HUES48 (cell line): ENCODE results near the gene N4BP2.

ENCODE experiments used
- H3K27ac ChIP-seq: one replicate; pipeline ENCODE4 v1.7.0; 2013; ENCODE audit warnings: low read depth, low read length, inconsistent platforms
- H3K27me3 ChIP-seq: 2 replicates; pipeline ENCODE4 v1.6.1; 2013; ENCODE audit warnings: mild to moderate bottlenecking, low read length; ENCODE audit not compliant: control insufficient read depth, insufficient read depth
- H3K36me3 ChIP-seq: 2 replicates; pipeline ENCODE4 v1.6.1; 2013; ENCODE audit warnings: low read length; ENCODE audit not compliant: control insufficient read depth, insufficient read depth
- H3K4me1 ChIP-seq: 2 replicates; pipeline ENCODE4 v1.6.1; 2013; ENCODE audit warnings: mild to moderate bottlenecking, low read length; ENCODE audit not compliant: control insufficient read depth, insufficient read depth
- H3K4me3 ChIP-seq: 2 replicates; pipeline ENCODE4 v1.5.1; 2013; ENCODE audit warnings: mild to moderate bottlenecking, low read depth, low read length
- H3K9ac ChIP-seq: 2 replicates; pipeline ENCODE4 v1.6.1; 2013; ENCODE audit warnings: mild to moderate bottlenecking, low read depth, low read length, moderate library complexity
- H3K9me3 ChIP-seq: 2 replicates; pipeline ENCODE4 v1.6.1; 2013; ENCODE audit warnings: low read length; ENCODE audit not compliant: control insufficient read depth, insufficient read depth

The N4BP2 gene

GRCh38 chr4:40192114-40193015, 135.7 kb downstream of the N4BP2 start:
- Histone ChIP-seq H3K27ac (no peak overlapping the region), H3K36me3 (no peaks in the 10 kb centered on the region), H3K9me3 (no peaks in the 10 kb centered on the region), H3K27me3 (no peaks in the 10 kb centered on the region), H3K9ac (no peak overlapping the region), H3K4me3 (no peak overlapping the region), H3K4me1 (peaks cover 52% of the 10 kb centered on the region)

GRCh38 chr4:40193016-40193571, 136.4 kb downstream of the N4BP2 start:
- Histone ChIP-seq H3K27ac (no peak overlapping the region), H3K9ac (no peak overlapping the region), H3K4me3 (no peak overlapping the region)

GRCh38 chr4:40193578-40193977, 136.9 kb downstream of the N4BP2 start:
- Histone ChIP-seq H3K27me3 (no peaks in the 10 kb centered on the region), H3K4me1 (peaks cover 62% of the 10 kb centered on the region), H3K4me3 (no peak overlapping the region), H3K36me3 (no peaks in the 10 kb centered on the region), H3K9ac (no peak overlapping the region), H3K9me3 (no peaks in the 10 kb centered on the region), H3K27ac (no peak overlapping the region)

More at GRCh38 chr4:40193016-40193571, 136.4 kb downstream of the N4BP2 start:
- Histone ChIP-seq H3K4me1 (peaks cover 57% of the 10 kb centered on the region), H3K36me3 (no peaks in the 10 kb centered on the region), H3K9me3 (no peaks in the 10 kb centered on the region), H3K27me3 (no peaks in the 10 kb centered on the region)

- H3K27ac ChIP-seq, result no peak overlapping the region
- H3K36me3 ChIP-seq, result no peaks in the 10 kb centered on the region
- H3K9me3 ChIP-seq, result no peaks in the 10 kb centered on the region
- peaks cover 71% of the 10 kb centered on the region for H3K4me1 ChIP-seq
- H3K27me3 ChIP-seq, result no peaks in the 10 kb centered on the region
- H3K9ac ChIP-seq, result no peak overlapping the region
- no peak overlapping the region for H3K4me3 ChIP-seq
These were observed 138.0 kb downstream of the N4BP2 start for GRCh38 chr4:40194602-40195161.

GRCh38 chr4:40195182-40196177, 138.8 kb downstream of the N4BP2 start:
- Histone ChIP-seq H3K36me3 (no peaks in the 10 kb centered on the region), H3K4me1 (peaks cover 73% of the 10 kb centered on the region), H3K9me3 (no peaks in the 10 kb centered on the region), H3K27ac (peak overlapping the region; percentile 74), H3K27me3 (no peaks in the 10 kb centered on the region), H3K9ac (no peak overlapping the region), H3K4me3 (no peak overlapping the region)

GRCh38 chr4:40196272-40196671, 139.6 kb downstream of the N4BP2 start:
- Histone ChIP-seq H3K27me3 (no peaks in the 10 kb centered on the region), H3K36me3 (no peaks in the 10 kb centered on the region), H3K9me3 (no peaks in the 10 kb centered on the region), H3K9ac (peak overlapping the region; percentile 45; the same call in 1 of the 2 replicates), H3K27ac (peak overlapping the region; percentile 74), H3K4me1 (peaks cover 71% of the 10 kb centered on the region), H3K4me3 (peak overlapping the region; percentile 28; the same call in 1 of the 2 replicates)

- H3K36me3 ChIP-seq, result no peaks in the 10 kb centered on the region
- peak within 1 kb of the TSS; percentile 74 for H3K27ac ChIP-seq
- peak within 1 kb of the TSS; percentile 45 for H3K9ac ChIP-seq
- no peaks in the 10 kb centered on the region for H3K9me3 ChIP-seq
- peaks cover 65% of the 10 kb centered on the region for H3K4me1 ChIP-seq
- H3K27me3 ChIP-seq, result no peaks in the 10 kb centered on the region
- H3K4me3 ChIP-seq, result peak within 1 kb of the TSS; percentile 28
These were observed 140.2 kb downstream of the N4BP2 start, which contains the start of gene RHOH for GRCh38 chr4:40196724-40197281. RHOH (plus strand) TSS chr4:40197031; CDS start chr4:40243387, 46,356 bp downstream.

- H3K27ac ChIP-seq, result no peak overlapping the region
These were observed 141.4 kb downstream of the N4BP2 start for GRCh38 chr4:40197879-40198689.

GRCh38 chr4:40199179-40199670, 142.6 kb downstream of the N4BP2 start:
- no peak overlapping the region for H3K9ac ChIP-seq
- H3K36me3 ChIP-seq, result no peaks in the 10 kb centered on the region
- no peak overlapping the region for H3K4me3 ChIP-seq

More at GRCh38 chr4:40197879-40198689, 141.4 kb downstream of the N4BP2 start:
- H3K36me3 ChIP-seq, result no peaks in the 10 kb centered on the region
- H3K4me3 ChIP-seq, result no peak overlapping the region; the same call in 1 of the 2 replicates
- peaks cover 53% of the 10 kb centered on the region for H3K4me1 ChIP-seq
- H3K27me3 ChIP-seq, result no peaks in the 10 kb centered on the region
- H3K9me3 ChIP-seq, result no peaks in the 10 kb centered on the region
- no peak overlapping the region for H3K9ac ChIP-seq

More at GRCh38 chr4:40199179-40199670, 142.6 kb downstream of the N4BP2 start:
- no peak overlapping the region for H3K27ac ChIP-seq
- peaks cover 47% of the 10 kb centered on the region for H3K4me1 ChIP-seq
- H3K9me3 ChIP-seq, result no peaks in the 10 kb centered on the region
- H3K27me3 ChIP-seq, result no peaks in the 10 kb centered on the region
